Memory B cell (primary cell): ENCODE data around the gene MUSK.
"Not testable (repeated sequence)": the region's sequence is repeated elsewhere in the genome, so short reads cannot be mapped to it uniquely, and the experiment has no call there.

Experiments
- ATAC-seq: fragments of 150-1000 bp; cut with Tn5 transposase; 2 replicates; pipeline ENCODE4 v1.10.0; 2021; ENCODE audit warnings: low read depth, mild to moderate bottlenecking, moderate library complexity
- DNase-seq, 2 donors: peaks; one replicate each; pipeline ENCODE4 v3.0.0; 2022; ENCODE audit warnings: low spot score in 2 of 2
- H3K27ac Mint-ChIP-seq: one replicate; pipeline ENCODE4 v1.8.0; 2022; ENCODE audit warnings: mild to moderate bottlenecking, moderate library complexity, mixed read lengths
- H3K27me3 Mint-ChIP-seq: one replicate; pipeline ENCODE4 v1.8.0; 2022; ENCODE audit warnings: mixed read lengths
- H3K36me3 Mint-ChIP-seq: one replicate; pipeline ENCODE4 v1.8.0; 2022; ENCODE audit warnings: mild to moderate bottlenecking, mixed read lengths
- H3K4me1 Mint-ChIP-seq: one replicate; pipeline ENCODE4 v1.8.0; 2022; ENCODE audit warnings: mixed read lengths
- H3K4me3 Mint-ChIP-seq: one replicate; pipeline ENCODE4 v1.8.0; 2022; ENCODE audit warnings: mild to moderate bottlenecking, moderate library complexity, mixed read lengths
- H3K9me3 Mint-ChIP-seq: one replicate; pipeline ENCODE4 v1.8.0; 2022; ENCODE audit warnings: mixed read lengths

Gene MUSK

DNA sequence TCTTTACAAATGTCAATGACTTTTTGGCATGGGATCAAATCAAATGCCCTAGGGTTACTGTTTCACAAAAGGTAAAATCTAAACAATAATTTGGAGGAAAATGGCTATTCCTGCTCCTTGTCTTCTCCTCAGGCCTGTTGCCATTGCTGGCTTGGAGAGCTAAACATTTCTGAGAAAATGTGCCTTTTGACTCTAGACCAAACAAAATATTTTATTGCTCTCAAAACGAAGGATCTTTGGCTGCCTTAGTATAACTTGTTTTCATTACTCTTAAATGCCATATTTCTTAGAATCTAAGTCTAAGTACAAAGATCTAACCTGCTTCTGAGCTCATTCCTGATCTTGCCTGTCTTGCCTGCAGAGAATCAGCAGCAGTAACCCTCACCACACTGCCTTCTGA, 116.6 kb downstream of the MUSK start:
- H3K9me3 Mint-ChIP-seq: no peaks in the 10 kb centered on the region
- H3K4me3 Mint-ChIP-seq: no peak overlapping the region
- no peaks in the 10 kb centered on the region for H3K27me3 Mint-ChIP-seq
- no peaks in the 10 kb centered on the region for H3K36me3 Mint-ChIP-seq
- H3K27ac Mint-ChIP-seq: no peak overlapping the region
- DNase-seq (no peak), ATAC-seq (no peak)
- no peaks in the 10 kb centered on the region for H3K4me1 Mint-ChIP-seq

DNA sequence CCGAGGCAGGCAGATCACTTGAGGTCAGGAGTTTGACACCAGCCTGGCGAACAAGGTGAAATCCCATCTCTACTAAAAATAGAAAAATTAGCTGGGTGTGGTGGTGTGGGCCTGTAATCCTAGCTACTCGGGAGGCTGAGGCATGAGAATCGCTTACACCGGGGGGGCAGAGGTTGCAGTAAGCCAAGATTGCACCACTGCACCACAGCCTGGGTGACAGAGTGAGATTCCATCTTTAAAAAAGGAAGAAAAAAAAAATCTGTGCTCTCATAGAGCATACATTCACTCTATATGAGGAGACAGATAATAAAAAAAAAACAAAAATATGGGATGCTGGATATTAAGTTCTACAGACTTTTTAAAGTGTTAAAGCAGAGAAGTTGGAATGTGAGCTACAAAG, 119.8 kb downstream of the MUSK start:
- not testable (repeated sequence) for H3K4me1 Mint-ChIP-seq, H3K36me3 Mint-ChIP-seq, H3K27ac Mint-ChIP-seq, ATAC-seq, H3K4me3 Mint-ChIP-seq, DNase-seq, H3K27me3 Mint-ChIP-seq, H3K9me3 Mint-ChIP-seq

DNA sequence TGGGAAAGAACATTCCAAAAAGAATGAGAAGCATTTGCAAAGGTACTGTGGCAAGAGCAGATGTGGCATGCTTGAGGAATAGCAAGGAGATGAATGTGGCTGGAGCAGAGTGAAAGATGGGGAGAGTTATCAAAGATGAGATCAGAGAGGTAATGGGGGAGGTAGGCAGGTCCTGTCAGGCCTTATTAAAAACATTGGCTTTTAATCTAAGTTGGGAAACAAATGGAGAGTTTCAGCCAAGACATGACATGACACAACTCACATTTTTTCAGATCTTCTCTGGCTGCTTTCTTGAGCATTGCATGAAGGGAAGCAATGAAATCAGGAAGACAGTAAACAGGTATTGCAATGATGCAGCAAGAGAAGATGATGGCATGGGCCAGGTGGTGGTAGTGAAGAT, 120.3 kb downstream of the MUSK start:
- H3K36me3 Mint-ChIP-seq: no peaks in the 10 kb centered on the region
- H3K4me3 Mint-ChIP-seq: no peak overlapping the region
- H3K27me3 Mint-ChIP-seq: no peaks in the 10 kb centered on the region
- no peaks in the 10 kb centered on the region for H3K9me3 Mint-ChIP-seq
- no peak for DNase-seq
- no peaks in the 10 kb centered on the region for H3K4me1 Mint-ChIP-seq
- H3K27ac Mint-ChIP-seq: no peak overlapping the region
- no peak for ATAC-seq

DNA sequence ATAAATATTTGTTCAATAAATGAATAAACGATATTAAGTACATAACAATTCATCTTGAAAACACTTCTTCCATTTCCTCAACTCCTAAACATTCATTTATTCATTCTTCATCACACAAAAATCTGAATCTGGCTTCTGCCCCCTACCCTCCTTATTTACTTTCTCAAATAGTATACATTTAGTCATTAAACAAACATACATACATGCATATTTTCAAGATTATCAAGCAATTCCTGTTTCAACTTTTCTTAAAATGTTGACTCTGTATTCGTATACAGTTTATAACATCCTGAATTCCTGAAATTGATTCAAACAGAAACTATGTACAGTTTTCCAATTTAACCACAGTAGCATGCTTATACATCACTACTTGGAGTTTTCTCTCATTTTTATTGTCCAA, 129.0 kb downstream of the MUSK start:
- no peak overlapping the region for H3K4me3 Mint-ChIP-seq
- no peaks in the 10 kb centered on the region for H3K27me3 Mint-ChIP-seq
- H3K9me3 Mint-ChIP-seq: no peaks in the 10 kb centered on the region
- DNase-seq (no peak), ATAC-seq (no peak)
- H3K4me1 Mint-ChIP-seq: no peaks in the 10 kb centered on the region
- H3K36me3 Mint-ChIP-seq: no peaks in the 10 kb centered on the region
- no peak overlapping the region for H3K27ac Mint-ChIP-seq

DNA sequence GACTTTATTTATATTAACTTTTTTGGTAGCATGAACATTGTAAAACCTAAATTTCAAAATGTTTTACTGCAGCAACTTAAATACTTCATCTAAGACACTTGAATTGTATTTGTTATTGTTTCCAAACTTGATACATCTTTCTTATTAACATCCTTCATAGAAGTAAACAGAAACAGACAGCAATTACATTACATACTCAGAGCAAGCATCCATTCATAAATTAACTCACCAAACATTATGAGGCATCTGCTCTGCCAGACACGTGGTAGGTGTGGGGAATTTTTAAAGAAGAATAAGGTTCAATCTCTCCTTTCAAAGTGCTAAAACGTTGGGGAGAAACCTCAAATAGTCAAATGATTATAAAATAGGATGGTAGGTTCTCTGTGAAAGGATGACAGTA, 130.8 kb downstream of the MUSK start:
- no peaks in the 10 kb centered on the region for H3K36me3 Mint-ChIP-seq
- DNase-seq (no peak), ATAC-seq (no peak)
- no peak overlapping the region for H3K27ac Mint-ChIP-seq
- H3K9me3 Mint-ChIP-seq: no peaks in the 10 kb centered on the region
- no peak overlapping the region for H3K4me3 Mint-ChIP-seq
- no peaks in the 10 kb centered on the region for H3K4me1 Mint-ChIP-seq
- no peaks in the 10 kb centered on the region for H3K27me3 Mint-ChIP-seq

DNA sequence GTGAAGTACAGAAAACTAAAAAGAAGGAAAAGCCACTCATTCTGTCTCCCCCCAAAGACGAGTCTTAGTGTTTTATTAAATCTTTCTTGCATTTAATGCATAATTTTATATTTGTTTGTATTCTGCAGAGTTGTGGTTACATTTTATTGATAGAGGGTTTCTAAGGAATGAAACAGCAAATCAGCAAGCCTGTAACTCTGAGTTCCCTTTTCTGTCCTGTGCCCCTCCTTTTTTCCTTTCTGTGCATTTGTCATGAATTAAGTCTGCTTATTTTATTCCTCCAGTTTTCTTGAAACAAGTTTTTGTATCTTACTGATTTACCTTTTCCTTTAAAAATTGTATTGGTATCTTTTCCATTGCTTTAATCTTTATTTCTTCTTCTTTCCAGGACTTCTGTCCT, 132.8 kb downstream of the MUSK start:
- H3K9me3 Mint-ChIP-seq: peaks cover 1% of the 10 kb centered on the region
- no peak overlapping the region for H3K4me3 Mint-ChIP-seq
- H3K27ac Mint-ChIP-seq: no peak overlapping the region
- DNase-seq (no peak), ATAC-seq (no peak)
- no peaks in the 10 kb centered on the region for H3K36me3 Mint-ChIP-seq
- no peaks in the 10 kb centered on the region for H3K4me1 Mint-ChIP-seq
- H3K27me3 Mint-ChIP-seq: no peaks in the 10 kb centered on the region

DNA sequence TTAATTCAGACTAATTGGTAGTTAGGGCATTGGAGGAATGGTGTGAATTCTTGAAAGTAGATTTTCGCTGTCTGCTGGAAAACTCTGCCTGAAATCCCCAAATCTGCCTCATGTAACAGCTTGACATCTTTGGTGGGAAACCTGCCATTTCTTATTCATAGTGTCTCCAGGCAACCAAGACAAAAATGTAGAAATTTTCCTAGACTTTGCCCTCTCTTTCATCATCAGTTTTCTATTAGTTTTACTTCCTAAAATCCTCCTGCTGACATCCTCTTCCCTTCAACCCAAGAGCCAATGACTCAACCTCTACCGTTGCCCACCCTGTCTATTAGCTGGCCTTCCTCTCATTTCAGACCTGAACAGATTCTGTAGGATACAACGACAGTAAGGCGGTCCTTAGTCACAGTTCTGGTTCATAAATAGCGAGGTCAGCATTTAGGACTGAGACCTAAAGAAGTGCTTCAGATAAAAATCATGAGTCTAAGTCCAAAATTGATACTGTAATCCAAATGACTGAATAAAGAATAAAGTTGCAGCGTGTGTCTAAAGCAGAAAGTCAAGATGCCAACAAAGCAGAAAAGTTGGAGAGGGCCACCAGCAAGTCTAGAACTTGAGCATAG, 133.9 kb downstream of the MUSK start:
- no peak for ATAC-seq
- no peak for DNase-seq
- peaks cover 1% of the 10 kb centered on the region for H3K9me3 Mint-ChIP-seq
- H3K27me3 Mint-ChIP-seq: no peaks in the 10 kb centered on the region
- no peaks in the 10 kb centered on the region for H3K4me1 Mint-ChIP-seq
- H3K36me3 Mint-ChIP-seq: no peaks in the 10 kb centered on the region
- no peak overlapping the region for H3K27ac Mint-ChIP-seq
- no peak overlapping the region for H3K4me3 Mint-ChIP-seq

DNA sequence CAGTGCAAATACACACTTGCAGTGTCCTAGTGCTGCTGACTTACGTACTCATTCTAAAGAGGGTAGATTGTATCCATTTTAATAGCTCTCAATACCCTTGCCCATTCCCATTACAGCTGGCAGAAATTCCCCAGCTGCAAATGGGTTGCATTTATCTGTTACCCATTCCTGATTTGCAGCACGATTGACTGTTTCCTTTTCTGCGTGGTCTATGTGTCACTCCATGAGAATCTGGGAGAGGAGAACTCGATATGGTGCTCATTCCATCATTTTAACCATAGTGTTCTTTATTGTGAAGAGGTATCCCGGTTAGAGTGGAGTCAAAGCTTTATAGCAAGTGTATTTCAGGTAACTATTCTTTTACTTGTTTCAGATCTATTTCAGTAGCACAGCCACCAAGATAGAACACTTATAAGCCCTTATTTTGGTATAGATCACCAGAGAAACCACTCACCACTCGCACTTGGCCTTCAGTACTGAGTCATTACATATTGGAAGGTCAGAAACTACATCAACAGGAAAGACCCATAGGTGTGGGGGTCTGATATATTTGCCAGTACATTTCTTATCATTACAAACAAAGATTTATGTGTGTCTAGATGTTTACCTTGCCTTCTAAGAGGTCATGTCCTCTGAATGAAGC, 139.5 kb downstream of the MUSK start:
- Mint-ChIP-seq H3K4me3 (no peak overlapping the region), H3K36me3 (no peaks in the 10 kb centered on the region), H3K4me1 (no peaks in the 10 kb centered on the region), H3K27me3 (no peaks in the 10 kb centered on the region), H3K27ac (no peak overlapping the region), H3K9me3 (peaks cover 3% of the 10 kb centered on the region)
- no peak for ATAC-seq
- no peak for DNase-seq

DNA sequence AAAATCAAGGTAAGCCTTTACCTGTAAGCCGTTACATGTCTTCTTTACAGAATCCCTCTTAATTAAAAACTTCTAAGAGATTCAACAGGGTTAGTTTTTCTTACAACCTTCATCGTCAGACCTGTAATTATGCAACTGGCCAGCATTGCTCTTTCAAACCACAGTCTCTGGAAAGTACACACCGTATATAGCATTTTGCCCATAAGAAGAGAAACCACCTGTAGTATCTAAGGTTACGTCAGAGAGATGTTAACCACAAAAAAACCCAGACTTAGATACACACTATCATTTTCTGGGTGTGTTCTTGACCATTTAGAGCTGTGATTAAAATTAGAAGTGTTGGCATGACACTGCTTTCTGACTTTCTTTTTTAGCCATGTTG, 140.0 kb downstream of the MUSK start:
- Mint-ChIP-seq H3K27me3 (no peaks in the 10 kb centered on the region), H3K4me1 (no peaks in the 10 kb centered on the region), H3K36me3 (no peaks in the 10 kb centered on the region), H3K27ac (no peak overlapping the region), H3K4me3 (no peak overlapping the region), H3K9me3 (peaks cover 3% of the 10 kb centered on the region)
- ATAC-seq (no peak), DNase-seq (no peak)

DNA sequence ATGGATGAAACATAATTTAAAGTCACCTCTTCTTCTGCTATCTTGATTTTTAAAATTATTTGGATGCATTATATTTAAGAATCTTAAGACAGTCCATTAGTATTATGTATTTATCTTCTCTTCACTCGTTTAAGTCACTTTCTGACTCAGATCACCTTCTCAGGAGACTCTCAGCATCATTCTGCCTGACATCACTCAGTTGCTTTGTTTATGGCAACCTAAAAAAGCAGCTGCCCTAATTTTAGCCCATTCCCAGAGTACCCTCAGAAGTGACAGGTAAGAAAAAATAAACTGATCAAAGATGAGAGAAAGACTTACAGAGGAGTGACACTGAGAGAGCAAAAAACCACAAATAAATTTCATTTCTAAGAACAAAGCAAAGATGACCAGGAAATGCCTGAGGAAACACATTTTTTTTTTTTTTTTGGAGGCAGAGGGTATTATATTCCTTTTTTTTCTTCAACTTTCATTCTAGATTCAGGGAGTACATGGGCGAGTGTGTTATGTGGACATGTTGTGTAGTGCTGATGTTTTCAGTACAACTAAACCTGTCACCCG, 140.5 kb downstream of the MUSK start:
- no peak overlapping the region for H3K27ac Mint-ChIP-seq
- H3K27me3 Mint-ChIP-seq: no peaks in the 10 kb centered on the region
- no peak overlapping the region for H3K4me3 Mint-ChIP-seq
- H3K4me1 Mint-ChIP-seq: no peaks in the 10 kb centered on the region
- no peak for DNase-seq
- no peaks in the 10 kb centered on the region for H3K36me3 Mint-ChIP-seq
- ATAC-seq: no peak
- peaks cover 3% of the 10 kb centered on the region for H3K9me3 Mint-ChIP-seq

DNA sequence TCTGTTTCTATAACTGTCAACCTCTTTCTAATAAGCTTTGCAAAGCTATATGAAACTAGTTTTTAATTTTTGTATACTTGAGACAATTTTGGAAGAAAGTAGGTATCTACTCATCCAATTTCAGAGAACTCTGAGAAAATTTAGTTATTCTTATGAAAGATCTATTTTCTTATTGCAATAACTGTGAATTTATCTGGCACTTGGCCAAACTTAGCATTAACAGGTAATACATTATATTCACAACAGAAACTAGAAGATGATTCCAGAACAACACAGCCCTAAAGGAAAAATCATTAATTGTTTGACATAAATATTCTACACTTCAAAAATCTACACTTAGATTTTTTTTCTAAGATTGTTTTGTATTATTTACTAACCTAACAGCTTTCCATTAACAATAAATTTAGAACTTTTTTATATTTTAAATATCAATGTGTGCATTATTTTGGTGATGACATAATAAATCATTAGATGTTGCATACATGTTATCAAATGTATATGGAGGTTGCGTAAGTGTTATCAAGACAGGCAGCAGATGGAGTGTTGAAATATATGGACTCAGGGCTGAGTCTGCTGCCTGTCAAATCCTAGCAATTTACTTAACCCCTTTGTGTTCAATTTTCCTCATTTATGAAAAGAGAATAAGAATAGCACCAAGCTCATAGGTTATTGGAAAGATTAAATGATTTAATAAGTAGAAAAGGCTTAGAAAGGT, 141.8 kb downstream of the MUSK start:
- Mint-ChIP-seq H3K4me1 (no peaks in the 10 kb centered on the region), H3K4me3 (no peak overlapping the region), H3K27ac (no peak overlapping the region), H3K36me3 (no peaks in the 10 kb centered on the region), H3K9me3 (peaks cover 3% of the 10 kb centered on the region), H3K27me3 (no peaks in the 10 kb centered on the region)
- no peak for DNase-seq
- no peak for ATAC-seq

DNA sequence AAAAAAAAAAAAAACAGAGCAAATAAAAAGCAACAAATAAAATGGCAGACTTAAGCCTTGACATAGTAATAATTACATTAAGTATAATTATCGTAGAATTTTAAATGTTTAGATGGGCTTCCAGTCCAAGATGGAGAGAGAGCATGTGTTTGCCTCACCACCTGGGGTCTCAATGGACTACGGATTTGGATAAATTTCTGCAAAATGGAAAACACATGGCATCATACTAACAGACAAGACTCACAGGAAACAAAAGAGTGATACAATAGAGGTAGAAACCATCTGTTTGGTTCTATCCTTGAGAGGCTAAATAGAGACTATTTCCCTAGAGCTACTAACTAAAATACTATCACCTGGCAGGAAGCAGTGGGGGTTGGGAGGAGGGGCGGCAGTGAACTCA, 144.3 kb downstream of the MUSK start:
- no peak for ATAC-seq
- Mint-ChIP-seq H3K4me1 (no peaks in the 10 kb centered on the region), H3K27ac (no peak overlapping the region), H3K36me3 (no peaks in the 10 kb centered on the region), H3K27me3 (no peaks in the 10 kb centered on the region), H3K4me3 (no peak overlapping the region), H3K9me3 (no peaks in the 10 kb centered on the region)
- DNase-seq: no peak

DNA sequence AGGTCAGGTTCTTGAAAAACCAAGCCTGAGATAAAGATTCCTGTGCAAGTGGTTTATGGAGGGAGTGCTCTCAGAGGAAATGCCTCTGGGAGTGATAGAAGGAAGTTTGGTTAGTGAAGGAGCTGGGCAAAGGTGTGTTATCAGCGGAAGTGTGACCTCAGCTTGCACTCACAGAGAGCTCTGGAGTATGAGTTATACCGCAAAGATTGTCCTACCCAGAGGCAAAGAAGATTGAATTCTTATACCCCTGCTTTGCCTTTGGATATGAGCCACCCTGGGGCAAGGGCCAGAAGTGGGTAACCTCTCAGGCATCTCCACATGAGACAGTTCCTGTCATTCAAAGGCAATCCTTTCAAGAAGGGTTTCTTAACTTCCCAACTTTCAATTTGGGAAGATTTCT, 145.6 kb downstream of the MUSK start:
- ATAC-seq: no peak

DNA sequence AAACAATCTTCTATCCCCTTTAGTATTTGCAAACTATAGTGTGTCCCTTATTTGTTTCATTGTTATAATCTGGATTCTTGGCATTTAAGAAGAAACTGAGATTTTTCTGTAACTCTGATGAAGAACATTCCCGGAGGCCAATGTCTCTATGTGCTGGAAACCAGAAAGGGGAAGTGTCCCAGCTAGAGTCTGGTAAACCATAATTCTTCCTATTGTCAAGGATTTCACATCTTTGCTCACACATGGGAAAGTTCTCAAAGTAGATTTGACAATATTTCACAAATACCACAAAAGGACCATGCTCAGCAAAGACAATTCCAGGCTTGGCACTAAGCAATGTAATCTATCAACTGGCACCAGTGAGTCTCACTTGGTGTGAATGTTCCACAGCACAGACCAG, 146.8 kb downstream of the MUSK start:
- no peaks in the 10 kb centered on the region for H3K4me1 Mint-ChIP-seq
- no peaks in the 10 kb centered on the region for H3K27me3 Mint-ChIP-seq
- ATAC-seq (no peak), DNase-seq (no peak)
- H3K9me3 Mint-ChIP-seq: no peaks in the 10 kb centered on the region
- no peak overlapping the region for H3K27ac Mint-ChIP-seq
- H3K36me3 Mint-ChIP-seq: no peaks in the 10 kb centered on the region
- no peak overlapping the region for H3K4me3 Mint-ChIP-seq

More for the DNA sequence above, 145.6 kb downstream of the MUSK start:
- Mint-ChIP-seq H3K27ac (no peak overlapping the region), H3K36me3 (no peaks in the 10 kb centered on the region), H3K4me1 (no peaks in the 10 kb centered on the region), H3K27me3 (no peaks in the 10 kb centered on the region), H3K4me3 (no peak overlapping the region), H3K9me3 (no peaks in the 10 kb centered on the region)
- DNase-seq: no peak
